Endothelial cell of umbilical vein (primary cell): Measurements from ENCODE around the gene DNAJC17. TPM values are rescaled to one million over a fixed set of nuclear protein-coding genes. Genes with fewer than 3 reads are reported as not detected.

Experiments
- BruUV-seq: library from RNA; stranded (reverse); fragments of 400-500 nt; replicated peaks from 2 replicates; lab custom pipeline; 2021; lab: Mats Ljungman, UMichigan
- CTCF ChIA-PET: fragments of 300-600, 350-600 bp; sonication (Branson Sonifier 250); formaldehyde crosslinking; loops from one replicate; lab custom pipeline; 2021; ENCODE audit warnings: antibody characterized with exemption, inconsistent platforms; lab: Charles Lee
- POLR2A ChIA-PET: fragments of 300-600, 350-600 bp; sonication (Branson Sonifier 250); formaldehyde crosslinking; loops from one replicate; lab custom pipeline; 2021; ENCODE audit warnings: antibody characterized with exemption, inconsistent platforms; lab: Charles Lee
- DNase-seq: peaks from one replicate; pipeline ENCODE4 v3.0.0-alpha.2; 2011; ENCODE audit warnings: low read depth, low spot score
- FAIRE-seq: peaks from 2 replicates; lab custom pipeline; 2011; peaks lifted over from hg19 to GRCh38; lab: Jason Lieb, UNC
- H2AFZ ChIP-seq: 2 replicates; pipeline ENCODE4 v1.6.0; 2012; ENCODE audit warnings: low read depth, low read length, control low read depth, inconsistent platforms
- H3K27ac ChIP-seq: 2 replicates; pipeline ENCODE4 v1.5.1; 2011; ENCODE audit warnings: low read depth, mild to moderate bottlenecking, control low read depth, low read length, moderate library complexity; ENCODE audit not compliant: insufficient read depth
- H3K27me3 ChIP-seq, 2 experiments: 2 replicates each; pipeline versions ENCODE4 v1.6.0 to v1.6.1; 2011; ENCODE audit warnings: low read length in 2 of 2, mixed read lengths in 1 of 2; ENCODE audit not compliant: control insufficient read depth in 2 of 2, insufficient read depth in 2 of 2
- H3K36me3 ChIP-seq, 2 experiments: 2 replicates in 1 of 2; 3 replicates in 1 of 2; pipeline ENCODE4 v1.5.1; 2011; ENCODE audit warnings: low read length in 2 of 2, mild to moderate bottlenecking in 1 of 2, moderate library complexity in 1 of 2; ENCODE audit not compliant: control insufficient read depth in 2 of 2, insufficient read depth in 2 of 2; ENCODE audit errors: extremely low read depth in 1 of 2
- H3K4me1 ChIP-seq: 3 replicates; pipeline ENCODE4 v1.5.1; 2011; ENCODE audit warnings: mild to moderate bottlenecking, low read length; ENCODE audit not compliant: control insufficient read depth, insufficient read depth; ENCODE audit errors: extremely low read depth
- H3K4me2 ChIP-seq: 2 replicates; pipeline ENCODE4 v1.6.1; 2011; ENCODE audit warnings: low read length, control low read depth, mixed read lengths; ENCODE audit not compliant: insufficient read depth
- H3K4me3 ChIP-seq, 3 experiments: fragments of 200-600 bp in 1 of 3; sonication (generic), shearing (Covaris generic) in 1 of 3; replicated peaks in 1 of 3; 2 replicates each; pipeline ENCODE4 v1.5.1; 2011 to 2016; ENCODE audit warnings: control low read depth in 3 of 3, low read length in 3 of 3, mild to moderate bottlenecking in 2 of 3, inconsistent platforms in 1 of 3, low read depth in 1 of 3, moderate library complexity in 1 of 3; ENCODE audit not compliant: insufficient read depth in 1 of 3
- H3K79me2 ChIP-seq: 2 replicates; pipeline ENCODE4 v1.6.0; 2012; ENCODE audit warnings: low read length, inconsistent platforms; ENCODE audit not compliant: control insufficient read depth, insufficient read depth
- H3K9ac ChIP-seq: replicated peaks from 2 replicates; pipeline ENCODE3; 2011; ENCODE audit warnings: low read length, control low read depth; ENCODE audit not compliant: insufficient read depth; ENCODE audit errors: extremely low read depth
- H3K9me1 ChIP-seq: replicated peaks from 3 replicates; pipeline ENCODE4 v1.6.0; 2011; ENCODE audit warnings: mild to moderate bottlenecking, low read length; ENCODE audit not compliant: control insufficient read depth, insufficient read depth; ENCODE audit errors: extremely low read depth
- H3K9me3 ChIP-seq: replicated peaks from 2 replicates; pipeline ENCODE4 v1.5.1; 2012; ENCODE audit warnings: low read length, inconsistent platforms; ENCODE audit not compliant: control insufficient read depth, insufficient read depth
- H4K20me1 ChIP-seq: replicated peaks from 2 replicates; pipeline ENCODE3; 2011; ENCODE audit warnings: mild to moderate bottlenecking, low read length; ENCODE audit not compliant: control insufficient read depth, insufficient read depth; ENCODE audit errors: extremely low read depth
- CTCF ChIP-seq, 2 donors: IDR thresholded peaks; 1 replicate in 1 of 2; 2 replicates in 1 of 2; pipeline ENCODE4 v1.5.1; 2011; ENCODE audit warnings: low read length in 2 of 2, mild to moderate bottlenecking in 2 of 2, moderate library complexity in 2 of 2, control low read depth in 1 of 2, inconsistent platforms in 1 of 2, low read depth in 1 of 2; ENCODE audit not compliant: insufficient read depth in 1 of 2; ENCODE audit errors: extremely low read depth in 1 of 2
- EZH2 ChIP-seq: IDR thresholded peaks from 2 replicates; pipeline ENCODE4 v1.6.1; 2012; ENCODE audit warnings: borderline replicate concordance, low read depth, mild to moderate bottlenecking, moderate library complexity, low read length, inconsistent platforms; ENCODE audit not compliant: severe bottlenecking
- FOS ChIP-seq: IDR thresholded peaks from 2 replicates; pipeline ENCODE4 v1.6.1; 2011; ENCODE audit warnings: mild to moderate bottlenecking, low read length, moderate library complexity, borderline replicate concordance; ENCODE audit not compliant: insufficient read depth
- GATA2 ChIP-seq: IDR thresholded peaks from 2 replicates; pipeline ENCODE4 v1.7.0; 2011; ENCODE audit warnings: low read depth, mild to moderate bottlenecking, moderate library complexity, mixed read lengths, low read length; ENCODE audit not compliant: insufficient read length, insufficient read depth
- JUN ChIP-seq: IDR thresholded peaks from 2 replicates; pipeline ENCODE4 v1.6.1; 2011; ENCODE audit warnings: borderline replicate concordance, low read depth; ENCODE audit not compliant: insufficient read length, insufficient read depth
- MAX ChIP-seq: IDR thresholded peaks from 2 replicates; pipeline ENCODE4 v1.6.1; 2011; ENCODE audit not compliant: insufficient read depth, insufficient read length
- MYC ChIP-seq: IDR thresholded peaks from one replicate; pipeline ENCODE4 v1.6.1; 2011; ENCODE audit warnings: mild to moderate bottlenecking, low read depth, low read length
- POLR2A ChIP-seq: IDR thresholded peaks from 2 replicates; pipeline ENCODE4 v1.6.1; 2012; ENCODE audit warnings: low read depth, mild to moderate bottlenecking, control low read depth, low read length
- POLR2AphosphoS5 ChIP-seq: IDR thresholded peaks from 2 replicates; pipeline ENCODE4 v1.6.1; 2012; ENCODE audit warnings: low read depth, mild to moderate bottlenecking, control low read depth, low read length, moderate library complexity; ENCODE audit not compliant: insufficient read depth
- dilution Hi-C: fragments of 300-500 bp; cut with MboI; formaldehyde crosslinking; loops from one replicate; pipeline ENCODE4 v1.15.0; 2019; ENCODE audit warnings: low sequenced_read_pairs; ENCODE audit not compliant: extremely low pct_ligation_motif_present
- intact Hi-C: fragments of 100-400 bp; cut with micrococcal nuclease; formaldehyde crosslinking; loops from one replicate; pipeline ENCODE4 v1.10.0; 2022
- polyA plus RNA-seq, 4 experiments: library from polyadenylated mRNA; depleted of rRNA in 3 of 4; stranded (reverse) in 3 of 4; unstranded in 1 of 4; fragments of >200 nt; gene quantifications; 2 replicates each; pipeline versions ENCODE4 v1.2.1 to v1.2.3, GENCODE V29; 2011 to 2012; ENCODE audit warnings: missing spikeins in 1 of 4
- total RNA-seq: library from RNA; stranded (reverse); gene quantifications from 2 replicates; pipeline ENCODE4 v1.2.3, GENCODE V29; 2021

DNAJC17 gene
- total and polyA plus RNA-seq, 2 donors (not counting 3 experiments of a cell fraction or from before 2014, with no cell fraction given), result 30.7 to 46.4 TPM

GRCh38 chr15:40819048-40819447 lies 11.8 kb upstream of the DNAJC17 start:
- Histone ChIP-seq H2AFZ (no peak overlapping the region), H3K27me3 (no peaks in the 10 kb centered on the region), H3K36me3 (peaks cover 0 to 5% of the 10 kb centered on the region in 2 experiments), H3K9me3 (no peaks in the 10 kb centered on the region), H4K20me1 (no peaks in the 10 kb centered on the region), H3K4me1 (no peaks in the 10 kb centered on the region), H3K4me2 (no peak overlapping the region), H3K4me3 (no peak overlapping the region), H3K79me2 (no peaks in the 10 kb centered on the region), H3K27ac (no peak overlapping the region), H3K9ac (no peak overlapping the region), H3K9me1 (no peaks in the 10 kb centered on the region)
- TF ChIP-seq FOS (no peak), MYC (no peak), GATA2 (no peak), POLR2A (no peak)
- DNase-seq (no peak), FAIRE-seq (no peak)
- BruUV-seq, result no TSS peak
- ChIA-PET CTCF (interaction anchor here (0.6 to 2.0 kb wide), 4 partner anchors 12 to 67 kb away, joined by 3 to 5 read pairs (median 4); partner anchors contain the start of gene SPINT1), POLR2A (interaction anchor here (0.7 kb wide), 1 partner anchor 11 kb away, joined by 5 read pairs; no protein-coding TSS in a partner anchor)
- dilution Hi-C loops (no loop called here), intact Hi-C loops (no loop called here)

- FAIRE-seq (no peak), DNase-seq (no peak)
- no TSS peak for BruUV-seq
- H2AFZ ChIP-seq, result no peak overlapping the region
- H3K36me3 ChIP-seq, result peaks cover 2 to 27% of the 10 kb centered on the region in 2 experiments
- no peak overlapping the region for H3K4me2 ChIP-seq
- H3K9me1 ChIP-seq, result no peaks in the 10 kb centered on the region
- no peaks in the 10 kb centered on the region for H4K20me1 ChIP-seq
- no peak overlapping the region for H3K27ac ChIP-seq
- H3K4me1 ChIP-seq, result no peaks in the 10 kb centered on the region
- intact Hi-C loops, result no loop called here
- no peaks in the 10 kb centered on the region for H3K79me2 ChIP-seq
- TF ChIP-seq CTCF (IDR thresholded peaks at IDR 0.05; ENCODE audit: extremely low read depth in 1 of 2, insufficient read depth in 1 of 2, low read depth in 1 of 2, low read length in 2 of 2) (no peak), JUN (no peak), FOS (no peak), MYC (no peak), POLR2A (no peak), EZH2 (no peak), POLR2AphosphoS5 (no peak), GATA2 (no peak), MAX (no peak)
- dilution Hi-C loops, result no loop called here
- H3K27me3 ChIP-seq, result no peaks in the 10 kb centered on the region
- POLR2A ChIA-PET, result no interaction called here
- H3K9ac ChIP-seq, result no peak overlapping the region
- no peak overlapping the region for H3K4me3 ChIP-seq
- no peaks in the 10 kb centered on the region for H3K9me3 ChIP-seq
- CTCF ChIA-PET, result interaction anchor here (0.6 to 1.7 kb wide), 3 partner anchors 27 to 1745 kb away, joined by 3 to 5 read pairs (median 4); no protein-coding TSS in a partner anchor
Measured at GRCh38 chr15:40815042-40815698, 7.9 kb upstream of the DNAJC17 start.
